ENCODE results near the gene SAFB2. TPM values are rescaled to one million over a fixed set of nuclear protein-coding genes. Genes with fewer than 3 reads are reported as not detected.

The SAFB2 gene
- total and polyA plus RNA-seq, 10 of the 15 experiments (the other 5 are each of a cell fraction or from before 2014, with no cell fraction given), result 4.5 to 89.2 (median 42.9) TPM

DNA sequence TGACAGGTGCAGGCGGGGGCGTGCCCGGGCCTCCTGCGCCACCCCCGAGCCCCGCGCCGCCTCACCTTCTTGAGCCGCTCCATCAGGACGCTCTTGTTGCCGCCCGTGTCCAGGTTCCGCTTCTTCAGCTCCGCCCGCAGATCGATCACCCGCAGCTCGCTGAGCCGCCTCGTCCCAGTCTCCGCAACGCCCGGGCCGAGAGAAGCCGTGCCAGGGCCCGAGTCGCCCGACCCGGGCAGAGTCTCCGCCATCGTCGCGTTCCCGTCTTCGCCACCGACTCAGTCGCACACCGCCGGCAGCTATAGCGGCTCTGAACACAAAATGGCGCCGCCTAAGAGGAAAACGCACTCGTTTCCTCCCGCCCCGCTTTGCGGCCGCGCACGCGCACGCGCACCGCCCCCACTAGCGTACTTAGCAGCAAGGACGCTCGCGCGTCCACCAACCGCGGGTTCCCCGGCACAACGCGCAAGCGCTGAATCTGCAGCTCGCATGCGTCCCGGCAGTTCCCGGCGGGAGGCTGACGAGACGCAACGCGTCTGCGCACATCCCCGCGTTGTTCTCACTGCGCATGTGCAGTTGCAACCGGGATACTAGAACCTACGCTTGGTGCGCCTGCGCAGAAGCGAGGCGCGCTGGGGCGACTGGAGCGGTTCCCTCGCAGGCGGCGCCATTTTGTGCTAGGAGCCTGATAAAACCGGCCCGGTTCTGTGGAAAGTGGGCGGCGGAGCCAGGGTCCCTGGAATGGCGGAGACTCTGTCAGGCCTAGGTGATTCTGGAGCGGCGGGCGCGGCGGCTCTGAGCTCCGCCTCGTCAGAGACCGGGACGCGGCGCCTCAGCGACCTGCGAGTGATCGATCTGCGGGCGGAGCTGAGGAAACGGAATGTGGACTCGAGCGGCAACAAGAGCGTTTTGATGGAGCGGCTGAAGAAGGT is at the start of gene SAFB2, which contains the start of gene SAFB (continued):
- TF ChIP-seq PKNOX1 (IDR thresholded peaks at IDR 0.05), result peak; percentile 50
- TF ChIP-seq ATF7 (IDR thresholded peaks at IDR 0.05; ENCODE audit: low read depth), result no peak
- peak; percentile 97 for TF ChIP-seq POLR2A (IDR thresholded peaks at IDR 0.05; ENCODE audit: low read depth, low read length)
- TF ChIP-seq, protein P1, sequence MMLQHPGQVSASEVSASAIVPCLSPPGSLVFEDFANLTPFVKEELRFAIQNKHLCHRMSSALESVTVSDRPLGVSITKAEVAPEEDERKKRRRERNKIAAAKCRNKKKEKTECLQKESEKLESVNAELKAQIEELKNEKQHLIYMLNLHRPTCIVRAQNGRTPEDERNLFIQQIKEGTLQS (IDR thresholded peaks at IDR 0.05; ENCODE audit: borderline replicate concordance, extremely low read depth, low read depth, low read length), result no peak
- peak; percentile 72; the same call in 1 of the 2 replicates for TF ChIP-seq SIN3A (IDR thresholded peaks at IDR 0.05; ENCODE audit: low read depth, low read length)
- TF ChIP-seq SMC3 (IDR thresholded peaks at IDR 0.05; ENCODE audit: borderline replicate concordance, low read length), result no peak
- TF ChIP-seq SIX5 (IDR thresholded peaks at IDR 0.05; ENCODE audit: low read depth, low read length, severe bottlenecking), result no peak
- TF ChIP-seq RBBP5 (conservative IDR thresholded peaks at IDR 0.05), result no peak
- TF ChIP-seq IRF4 (IDR thresholded peaks at IDR 0.05; ENCODE audit: low read depth, low read length), result no peak
- TF ChIP-seq, protein P2, sequence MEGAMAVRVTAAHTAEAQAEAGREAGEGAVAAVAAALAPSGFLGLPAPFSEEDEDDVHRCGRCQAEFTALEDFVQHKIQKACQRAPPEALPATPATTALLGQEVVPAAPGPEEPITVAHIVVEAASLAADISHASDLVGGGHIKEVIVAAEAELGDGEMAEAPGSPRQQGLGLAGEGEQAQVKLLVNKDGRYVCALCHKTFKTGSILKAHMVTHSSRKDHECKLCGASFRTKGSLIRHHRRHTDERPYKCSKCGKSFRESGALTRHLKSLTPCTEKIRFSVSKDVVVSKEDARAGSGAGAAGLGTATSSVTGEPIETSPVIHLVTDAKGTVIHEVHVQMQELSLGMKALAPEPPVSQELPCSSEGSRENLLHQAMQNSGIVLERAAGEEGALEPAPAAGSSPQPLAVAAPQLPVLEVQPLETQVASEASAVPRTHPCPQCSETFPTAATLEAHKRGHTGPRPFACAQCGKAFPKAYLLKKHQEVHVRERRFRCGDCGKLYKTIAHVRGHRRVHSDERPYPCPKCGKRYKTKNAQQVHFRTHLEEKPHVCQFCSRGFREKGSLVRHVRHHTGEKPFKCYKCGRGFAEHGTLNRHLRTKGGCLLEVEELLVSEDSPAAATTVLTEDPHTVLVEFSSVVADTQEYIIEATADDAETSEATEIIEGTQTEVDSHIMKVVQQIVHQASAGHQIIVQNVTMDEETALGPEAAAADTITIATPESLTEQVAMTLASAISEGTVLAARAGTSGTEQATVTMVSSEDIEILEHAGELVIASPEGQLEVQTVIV (IDR thresholded peaks at IDR 0.05; ENCODE audit: borderline replicate concordance, partially characterized antibody), result peak; percentile 88
- TF ChIP-seq ATF2 (IDR thresholded peaks at IDR 0.05; ENCODE audit: low read length), result no peak
- TF ChIP-seq ZNF384 (IDR thresholded peaks at IDR 0.05; ENCODE audit: borderline replicate concordance, low read depth, low read length), result no peak
- TF ChIP-seq, protein P3, sequence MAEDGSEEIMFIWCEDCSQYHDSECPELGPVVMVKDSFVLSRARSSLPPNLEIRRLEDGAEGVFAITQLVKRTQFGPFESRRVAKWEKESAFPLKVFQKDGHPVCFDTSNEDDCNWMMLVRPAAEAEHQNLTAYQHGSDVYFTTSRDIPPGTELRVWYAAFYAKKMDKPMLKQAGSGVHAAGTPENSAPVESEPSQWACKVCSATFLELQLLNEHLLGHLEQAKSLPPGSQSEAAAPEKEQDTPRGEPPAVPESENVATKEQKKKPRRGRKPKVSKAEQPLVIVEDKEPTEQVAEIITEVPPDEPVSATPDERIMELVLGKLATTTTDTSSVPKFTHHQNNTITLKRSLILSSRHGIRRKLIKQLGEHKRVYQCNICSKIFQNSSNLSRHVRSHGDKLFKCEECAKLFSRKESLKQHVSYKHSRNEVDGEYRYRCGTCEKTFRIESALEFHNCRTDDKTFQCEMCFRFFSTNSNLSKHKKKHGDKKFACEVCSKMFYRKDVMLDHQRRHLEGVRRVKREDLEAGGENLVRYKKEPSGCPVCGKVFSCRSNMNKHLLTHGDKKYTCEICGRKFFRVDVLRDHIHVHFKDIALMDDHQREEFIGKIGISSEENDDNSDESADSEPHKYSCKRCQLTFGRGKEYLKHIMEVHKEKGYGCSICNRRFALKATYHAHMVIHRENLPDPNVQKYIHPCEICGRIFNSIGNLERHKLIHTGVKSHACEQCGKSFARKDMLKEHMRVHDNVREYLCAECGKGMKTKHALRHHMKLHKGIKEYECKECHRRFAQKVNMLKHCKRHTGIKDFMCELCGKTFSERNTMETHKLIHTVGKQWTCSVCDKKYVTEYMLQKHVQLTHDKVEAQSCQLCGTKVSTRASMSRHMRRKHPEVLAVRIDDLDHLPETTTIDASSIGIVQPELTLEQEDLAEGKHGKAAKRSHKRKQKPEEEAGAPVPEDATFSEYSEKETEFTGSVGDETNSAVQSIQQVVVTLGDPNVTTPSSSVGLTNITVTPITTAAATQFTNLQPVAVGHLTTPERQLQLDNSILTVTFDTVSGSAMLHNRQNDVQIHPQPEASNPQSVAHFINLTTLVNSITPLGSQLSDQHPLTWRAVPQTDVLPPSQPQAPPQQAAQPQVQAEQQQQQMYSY (CRISPR knock-in tag; IDR thresholded peaks at IDR 0.05), result no peak
- no peak for TF ChIP-seq ETV6 (conservative IDR thresholded peaks at IDR 0.05 in 1 of 2, IDR thresholded peaks at IDR 0.05 in 1 of 2; ENCODE audit: borderline replicate concordance in 1 of 2, low read depth in 1 of 2)
- TF ChIP-seq CHD4 (IDR thresholded peaks at IDR 0.05), result no peak
- TF ChIP-seq CREB1 (IDR thresholded peaks at IDR 0.05; ENCODE audit: low read depth), result peak; percentile 56; the same call in 1 of the 2 replicates
- peak; percentile 96 for TF ChIP-seq NRF1 (conservative IDR thresholded peaks at IDR 0.05; ENCODE audit: low read depth, low read length)
- peak; percentile 46; the same call in 1 of the 2 replicates for TF ChIP-seq RUNX3 (IDR thresholded peaks at IDR 0.05; ENCODE audit: low read length)
- no peak for TF ChIP-seq SUPT20H (IDR thresholded peaks at IDR 0.05; ENCODE audit: borderline replicate concordance, control insufficient read depth, low read depth, low read length)
- TF ChIP-seq POLR2AphosphoS5 (IDR thresholded peaks at IDR 0.05; ENCODE audit: low read length), result peak; percentile 97
- TF ChIP-seq DPF2 (IDR thresholded peaks at IDR 0.05), result 0 out of 2 replicates have a peak, but pooled peaks have one; percentile 15
